GM23338 (cell line): ENCODE results near the gene AP4M1.

ENCODE experiments used
- CREB1 ChIP-seq: fragments of 250-450 bp; sonication (Bioruptor Pico); IDR thresholded peaks from 2 replicates; pipeline ENCODE4 v1.5.0; 2020; ENCODE audit warnings: low read depth, mild to moderate bottlenecking, moderate library complexity
- CTCF ChIP-seq, 2 experiments: fragments of 200-600 bp in 1 of 2; sonication (generic) in 1 of 2; conservative IDR thresholded peaks; 2 replicates each; pipeline versions ENCODE4 v1.5.1 to v1.6.1; 2016 to 2017; ENCODE audit warnings: antibody characterized with exemption in 2 of 2, low read depth in 2 of 2, mild to moderate bottlenecking in 2 of 2, moderate library complexity in 1 of 2
- EZH2 ChIP-seq: fragments of 200-600 bp; sonication (generic); IDR thresholded peaks from one replicate; pipeline ENCODE4 v1.8.0; 2017; ENCODE audit warnings: antibody characterized with exemption, mild to moderate bottlenecking, low read depth; ENCODE audit not compliant: unreplicated experiment
- EZH2phosphoT487 ChIP-seq: fragments of 200-600 bp; sonication (generic); IDR thresholded peaks from one replicate; pipeline ENCODE4 v1.8.1; 2018; ENCODE audit warnings: antibody characterized with exemption; ENCODE audit not compliant: unreplicated experiment
- JUNB ChIP-seq: IDR thresholded peaks from one replicate; pipeline ENCODE4 v1.6.1; 2016; ENCODE audit warnings: antibody characterized with exemption; ENCODE audit not compliant: unreplicated experiment
- NANOG ChIP-seq: IDR thresholded peaks from 2 replicates; pipeline ENCODE4 v1.6.1; 2016; ENCODE audit warnings: antibody characterized with exemption, borderline replicate concordance
- POLR2AphosphoS5 ChIP-seq: IDR thresholded peaks from 2 replicates; pipeline ENCODE4 v1.6.1; 2016; ENCODE audit warnings: antibody characterized with exemption, low read depth
- REST ChIP-seq: IDR thresholded peaks from one replicate; pipeline ENCODE4 v1.6.1; 2018; ENCODE audit warnings: antibody characterized with exemption; ENCODE audit not compliant: unreplicated experiment
- STAT1 ChIP-seq: IDR thresholded peaks from one replicate; pipeline ENCODE4 v1.6.1; 2016; ENCODE audit warnings: antibody characterized with exemption; ENCODE audit not compliant: unreplicated experiment
- ZNF331 ChIP-seq: fragments of 250-450 bp; sonication (Bioruptor Pico); IDR thresholded peaks from 2 replicates; pipeline ENCODE4 v1.5.0; 2020; ENCODE audit warnings: low read depth, mild to moderate bottlenecking, moderate library complexity
- TF ChIP-seq, protein P1 (sequence below): IDR thresholded peaks from 2 replicates; pipeline ENCODE4 v1.6.1; 2016; ENCODE audit warnings: antibody characterized with exemption

DNA sequence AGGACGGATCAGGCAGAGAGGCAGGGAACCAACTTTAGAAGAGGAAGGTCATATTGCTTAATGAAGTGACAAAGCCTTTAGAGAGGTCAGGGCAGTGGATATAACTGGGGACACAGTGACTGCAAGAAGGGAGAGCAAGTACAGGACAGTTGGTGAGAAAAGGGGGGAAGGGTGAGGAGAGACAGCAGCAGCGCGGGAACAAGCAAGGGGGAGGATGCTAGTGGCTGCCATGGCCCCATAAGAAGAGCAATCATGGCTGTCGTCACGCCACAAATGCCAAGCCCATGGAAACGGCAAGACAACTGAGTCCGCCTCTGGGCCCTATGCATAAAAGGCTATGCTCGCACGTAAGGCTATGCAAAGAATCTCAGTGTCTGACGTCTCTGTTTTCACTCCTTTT lies 29.0 kb upstream of the AP4M1 start:
- TF ChIP-seq CTCF (conservative IDR thresholded peaks at IDR 0.05; ENCODE audit: low read depth in 2 of 2): no peak
- TF ChIP-seq EZH2: no peak
- no peak for TF ChIP-seq POLR2AphosphoS5
- TF ChIP-seq REST: no peak
- TF ChIP-seq EZH2phosphoT487: no peak
- no peak for TF ChIP-seq STAT1
- no peak for TF ChIP-seq ZNF331
- no peak for TF ChIP-seq CREB1 (CRISPR knock-in tag)
- no peak for TF ChIP-seq NANOG
- no peak for TF ChIP-seq JUNB
- TF ChIP-seq, protein P1, sequence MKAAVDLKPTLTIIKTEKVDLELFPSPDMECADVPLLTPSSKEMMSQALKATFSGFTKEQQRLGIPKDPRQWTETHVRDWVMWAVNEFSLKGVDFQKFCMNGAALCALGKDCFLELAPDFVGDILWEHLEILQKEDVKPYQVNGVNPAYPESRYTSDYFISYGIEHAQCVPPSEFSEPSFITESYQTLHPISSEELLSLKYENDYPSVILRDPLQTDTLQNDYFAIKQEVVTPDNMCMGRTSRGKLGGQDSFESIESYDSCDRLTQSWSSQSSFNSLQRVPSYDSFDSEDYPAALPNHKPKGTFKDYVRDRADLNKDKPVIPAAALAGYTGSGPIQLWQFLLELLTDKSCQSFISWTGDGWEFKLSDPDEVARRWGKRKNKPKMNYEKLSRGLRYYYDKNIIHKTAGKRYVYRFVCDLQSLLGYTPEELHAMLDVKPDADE: no peak
